Loucy (cell line): Measurements from ENCODE around the gene MBOAT7.

ENCODE experiments used
- CTCF ChIP-seq: fragments of 200-600 bp; sonication (generic); conservative IDR thresholded peaks from 2 replicates; pipeline ENCODE4 v1.5.1; 2014; ENCODE audit warnings: mild to moderate bottlenecking, antibody characterized with exemption, low read length
- EZH2phosphoT487 ChIP-seq: fragments of 200-600 bp; IDR thresholded peaks from 2 replicates; pipeline ENCODE4 v1.6.1; 2018; ENCODE audit warnings: antibody characterized with exemption, mild to moderate bottlenecking, moderate library complexity, borderline replicate concordance

GRCh38 chr19:54180691-54181091 is 8.7 kb downstream of the MBOAT7 start:
- TF ChIP-seq CTCF (no peak), EZH2phosphoT487 (no peak)
